Hepatocyte (in vitro differentiated cells): ENCODE results near the gene HSFX3. TPM values are rescaled to one million over a fixed set of nuclear protein-coding genes. Genes with fewer than 3 reads are reported as not detected.

Source experiments
- DNase-seq: peaks from one replicate; pipeline ENCODE4 v3.0.0-alpha.2; 2016; ENCODE audit warnings: low spot score
- H2AFZ ChIP-seq: fragments of 200-600 bp; sonication (generic); 2 replicates; pipeline ENCODE4 v1.6.0; 2016; ENCODE audit warnings: antibody characterized with exemption, mild to moderate bottlenecking
- H3K27ac ChIP-seq: fragments of 200-600 bp; sonication (generic); 2 replicates; pipeline ENCODE4 v1.5.1; 2016; ENCODE audit warnings: mild to moderate bottlenecking
- H3K27me3 ChIP-seq: fragments of 200-600 bp; sonication (generic); 2 replicates; pipeline ENCODE4 v1.6.1; 2016
- H3K36me3 ChIP-seq: fragments of 200-600 bp; sonication (generic); replicated peaks from 2 replicates; pipeline ENCODE4 v1.5.1; 2016; ENCODE audit warnings: low read depth; ENCODE audit not compliant: insufficient read depth
- H3K4me1 ChIP-seq: fragments of 200-600 bp; sonication (generic); 2 replicates; pipeline ENCODE4 v1.5.1; 2016; ENCODE audit warnings: mild to moderate bottlenecking, moderate library complexity; ENCODE audit not compliant: insufficient read depth
- H3K4me2 ChIP-seq: fragments of 200-600 bp; sonication (generic); 2 replicates; pipeline ENCODE4 v1.6.0; 2016
- H3K4me3 ChIP-seq: fragments of 200-600 bp; sonication (generic); 2 replicates; pipeline ENCODE4 v1.5.1; 2016; ENCODE audit warnings: mild to moderate bottlenecking
- H3K79me2 ChIP-seq: fragments of 200-600 bp; sonication (generic); 2 replicates; pipeline ENCODE4 v1.6.0; 2017; ENCODE audit warnings: mild to moderate bottlenecking
- H3K9me2 ChIP-seq: fragments of 200-600 bp; sonication (generic); replicated peaks from 2 replicates; pipeline ENCODE4 v1.6.0; 2017; ENCODE audit warnings: mild to moderate bottlenecking; ENCODE audit not compliant: insufficient read depth
- H3K9me3 ChIP-seq: fragments of 200-600 bp; sonication (generic); 2 replicates; pipeline ENCODE4 v1.5.1; 2016; ENCODE audit warnings: low read depth, mild to moderate bottlenecking
- H4K20me1 ChIP-seq: fragments of 200-600 bp; sonication (generic); 2 replicates; pipeline ENCODE4 v1.6.0; 2016; ENCODE audit warnings: mild to moderate bottlenecking; ENCODE audit not compliant: insufficient read depth, poor library complexity, severe bottlenecking
- CTCF ChIP-seq: fragments of 200-600 bp; sonication (generic); IDR thresholded peaks from 2 replicates; pipeline ENCODE4 v1.5.1; 2016; ENCODE audit warnings: antibody characterized with exemption, mild to moderate bottlenecking; ENCODE audit not compliant: poor library complexity
- EZH2 ChIP-seq: fragments of 200-600 bp; sonication (generic); IDR thresholded peaks from 2 replicates; pipeline ENCODE4 v1.6.1; 2016; ENCODE audit warnings: antibody characterized with exemption, mild to moderate bottlenecking, borderline replicate concordance
- EZH2phosphoT487 ChIP-seq: fragments of 200-600 bp; sonication (generic); IDR thresholded peaks from one replicate; pipeline ENCODE4 v1.6.1; 2018; ENCODE audit warnings: antibody characterized with exemption, mild to moderate bottlenecking, low read depth, moderate library complexity; ENCODE audit not compliant: unreplicated experiment, severe bottlenecking
- WGBS: methylation state at CpG from one replicate; pipeline ENCODE4 v1.1.6; 2016; ENCODE audit warnings: low lambda C conversion rate; ENCODE audit errors: missing lambda C conversion rate; 5-methylcytosine and 5-hydroxymethylcytosine counted together
- polyA plus RNA-seq: library from polyadenylated mRNA; unstranded; fragments of >200 nt; fragmentation: Nextera tagmentation; extraction: Ambion mirVana; gene quantifications from 2 replicates; pipeline ENCODE4 v1.2.1, GENCODE V29; 2016
- total RNA-seq: library from RNA; depleted of rRNA; stranded (reverse); fragments of >200 nt; gene quantifications from 2 replicates; pipeline ENCODE4 v1.2.3, GENCODE V29; 2014

Gene HSFX3
- total and polyA plus RNA-seq, 2 experiments from 2014 or later, result not detected

DNA sequence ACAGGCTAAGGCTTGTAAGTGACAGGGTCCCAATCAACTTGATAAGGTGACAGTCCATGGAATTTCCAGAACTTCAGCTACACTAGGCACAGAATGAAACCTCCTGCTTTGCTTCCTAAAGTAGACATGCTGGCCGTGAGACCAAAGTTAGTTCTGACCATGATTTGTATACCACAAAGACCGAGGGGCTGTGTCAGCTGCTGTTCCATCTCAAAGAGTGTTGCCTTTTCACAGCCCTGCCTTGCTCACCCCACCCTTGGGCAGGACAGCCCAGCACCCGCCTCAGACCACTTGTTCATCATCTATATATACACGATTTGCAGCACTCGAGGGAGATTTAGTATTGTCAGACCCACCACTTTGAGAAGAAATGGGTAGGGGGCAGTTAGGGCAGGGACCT, 50.0 kb downstream of the HSFX3 start:
- 64% methylated on average over 5 of the region's 5 CpGs for WGBS
- H2AFZ ChIP-seq, result no peak overlapping the region
- no peak overlapping the region for H3K4me3 ChIP-seq
- no peaks in the 10 kb centered on the region for H3K27me3 ChIP-seq
- no peak overlapping the region for H3K27ac ChIP-seq
- H3K4me1 ChIP-seq, result no peaks in the 10 kb centered on the region
- DNase-seq, result no peak
- no peaks in the 10 kb centered on the region for H3K36me3 ChIP-seq
- no peaks in the 10 kb centered on the region for H4K20me1 ChIP-seq
- no peak overlapping the region for H3K4me2 ChIP-seq
- TF ChIP-seq EZH2phosphoT487, result no peak
- TF ChIP-seq EZH2, result no peak
- TF ChIP-seq CTCF, result no peak
- H3K9me3 ChIP-seq, result no peaks in the 10 kb centered on the region
- H3K79me2 ChIP-seq, result no peaks in the 10 kb centered on the region
- no peaks in the 10 kb centered on the region for H3K9me2 ChIP-seq

DNA sequence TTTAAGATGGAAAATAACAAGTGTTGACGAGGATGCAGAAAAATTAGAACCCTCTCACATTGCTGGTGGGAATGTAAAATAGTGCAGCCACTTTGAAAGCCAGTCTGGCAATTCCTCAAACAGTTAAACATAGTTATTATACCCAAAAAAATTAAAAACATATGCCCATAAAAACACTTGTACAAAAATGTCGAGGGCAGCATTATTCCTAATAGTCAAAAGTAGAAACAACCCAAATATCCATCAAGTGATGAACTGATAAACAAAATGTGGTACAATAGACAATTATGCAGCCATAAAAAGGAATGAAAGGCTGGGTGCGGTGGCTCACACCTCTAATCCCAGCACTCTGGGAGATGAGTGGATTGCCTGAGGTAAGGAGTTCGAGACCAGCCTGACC, 51.0 kb downstream of the HSFX3 start:
- H3K79me2 ChIP-seq, result no peaks in the 10 kb centered on the region
- DNase-seq, result no peak
- 68% methylated on average over 4 of the region's 4 CpGs for WGBS
- H3K27me3 ChIP-seq, result no peaks in the 10 kb centered on the region
- TF ChIP-seq CTCF (no peak), EZH2phosphoT487 (no peak), EZH2 (no peak)
- no peak overlapping the region for H3K4me3 ChIP-seq
- H3K9me3 ChIP-seq, result no peaks in the 10 kb centered on the region
- H3K27ac ChIP-seq, result no peak overlapping the region
- no peaks in the 10 kb centered on the region for H3K36me3 ChIP-seq
- H4K20me1 ChIP-seq, result no peaks in the 10 kb centered on the region
- H3K4me1 ChIP-seq, result no peaks in the 10 kb centered on the region
- no peaks in the 10 kb centered on the region for H3K9me2 ChIP-seq
- no peak overlapping the region for H2AFZ ChIP-seq
- no peak overlapping the region for H3K4me2 ChIP-seq

Other genes with a start within 250 kb of the HSFX3 start
- gene IDS, start 44.6 kb downstream of the HSFX3 start, total RNA-seq, result 25.4 and 30.6 TPM in 2 replicates
- gene IDS, start 44.6 kb downstream of the HSFX3 start, polyA plus RNA-seq, result 33.7 and 42.7 TPM in 2 replicates
- gene EOLA1, start 8.9 kb downstream of the HSFX3 start, total RNA-seq, result 13.4 and 19.6 TPM in 2 replicates
- gene EOLA1, start 8.9 kb downstream of the HSFX3 start, polyA plus RNA-seq, result 9.1 and 14.6 TPM in 2 replicates
- 0.33 TPM in 1 of 2 replicates, not detected in the other for gene MAGEA9B, start 37.5 kb upstream of the HSFX3 start, total RNA-seq
- gene MAGEA9B, start 37.5 kb upstream of the HSFX3 start, polyA plus RNA-seq, result not detected in 2 replicates
- not detected in 2 replicates for gene HSFX2, start 45.4 kb upstream of the HSFX3 start, total RNA-seq
- gene HSFX2, start 45.4 kb upstream of the HSFX3 start, polyA plus RNA-seq, result 0.53 and 1.1 TPM in 2 replicates
- gene TMEM185A, start 81.9 kb upstream of the HSFX3 start, total RNA-seq, result 40.9 and 45.7 TPM in 2 replicates
- 45.6 and 51.6 TPM in 2 replicates for gene TMEM185A, start 81.9 kb upstream of the HSFX3 start, polyA plus RNA-seq
- not detected in 2 replicates for gene MAGEA11, start 162.1 kb upstream of the HSFX3 start, total RNA-seq
- gene MAGEA11, start 162.1 kb upstream of the HSFX3 start, polyA plus RNA-seq, result not detected in 2 replicates
- gene HSFX1, start 224.1 kb upstream of the HSFX3 start, total RNA-seq, result 0.80 and 2.3 TPM in 2 replicates
- gene HSFX1, start 224.1 kb upstream of the HSFX3 start, polyA plus RNA-seq, result 0.45 and 1.1 TPM in 2 replicates
- gene MAGEA9, start 232.0 kb upstream of the HSFX3 start, total RNA-seq, result not detected in 2 replicates
- gene MAGEA9, start 232.0 kb upstream of the HSFX3 start, polyA plus RNA-seq, result not detected in 2 replicates